SK-N-MC (cell line): ENCODE results near the gene DUSP22.

ENCODE experiments used
- DNase-seq: peaks from one replicate; pipeline ENCODE4 v3.0.0-alpha.2; 2011; ENCODE audit warnings: low read depth, low spot score
- H3K27ac ChIP-seq: fragments of 200-600 bp; sonication (generic); 2 replicates; pipeline ENCODE4 v1.5.1; 2016; ENCODE audit warnings: mixed run types
- H3K36me3 ChIP-seq: fragments of 200-600 bp; sonication (generic); 2 replicates; pipeline ENCODE4 v1.6.1; 2017; ENCODE audit warnings: antibody characterized with exemption, low read length, mixed read lengths; ENCODE audit not compliant: insufficient read depth
- H3K4me3 ChIP-seq: fragments of 200-600 bp; sonication (generic); 2 replicates; pipeline ENCODE4 v1.5.1; 2016
- H3K9ac ChIP-seq: fragments of 200-600 bp; sonication (generic); 2 replicates; pipeline ENCODE4 v1.8.0; 2017; ENCODE audit warnings: mixed run types, mixed read lengths; ENCODE audit not compliant: insufficient read length
- H3K9me3 ChIP-seq: fragments of 200-600 bp; sonication (generic); 2 replicates; pipeline ENCODE4 v1.6.1; 2017; ENCODE audit warnings: low read depth, mild to moderate bottlenecking, antibody characterized with exemption, low read length, moderate library complexity, mixed read lengths
- EZH2 ChIP-seq: fragments of 200-600 bp; sonication (generic); IDR thresholded peaks from one replicate; pipeline ENCODE4 v1.6.1; 2017; ENCODE audit warnings: antibody characterized with exemption
- FOXP2 ChIP-seq: optimal IDR thresholded peaks from 2 replicates; pipeline ENCODE3; 2011; ENCODE audit warnings: mild to moderate bottlenecking, moderate library complexity; ENCODE audit not compliant: insufficient read depth; ENCODE audit errors: extremely low read length, control extremely low read depth
- POLR2AphosphoS5 ChIP-seq: IDR thresholded peaks from 2 replicates; pipeline ENCODE4 v1.6.1; 2012; ENCODE audit warnings: mild to moderate bottlenecking, low read depth, low read length, borderline replicate concordance

The DUSP22 gene

DNA sequence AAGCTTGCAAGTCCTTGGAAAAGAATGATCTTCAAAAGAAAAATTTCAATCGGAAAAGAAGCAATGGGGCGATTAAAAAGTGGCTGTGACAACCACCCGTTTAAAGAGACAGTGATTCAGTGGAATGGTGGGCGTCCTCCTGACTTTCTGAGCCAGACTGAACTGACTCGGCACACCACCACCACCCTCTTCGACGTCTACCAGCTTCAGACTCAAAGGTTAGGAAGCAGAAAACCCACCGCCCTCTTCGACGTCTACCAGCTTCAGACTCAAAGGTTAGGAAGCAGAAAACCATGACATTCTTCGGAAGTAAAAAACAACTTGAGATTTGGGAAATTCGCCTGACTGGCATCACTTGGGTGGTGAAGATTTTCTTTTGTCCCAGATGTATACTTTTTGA lies 71.0 kb downstream of the DUSP22 start:
- no peak overlapping the region for H3K4me3 ChIP-seq
- TF ChIP-seq EZH2 (no peak), FOXP2 (no peak), POLR2AphosphoS5 (no peak)
- no peak for DNase-seq
- no peaks in the 10 kb centered on the region for H3K36me3 ChIP-seq
- H3K9ac ChIP-seq = no peak overlapping the region
- H3K9me3 ChIP-seq = no peaks in the 10 kb centered on the region
- no peak overlapping the region for H3K27ac ChIP-seq

DNA sequence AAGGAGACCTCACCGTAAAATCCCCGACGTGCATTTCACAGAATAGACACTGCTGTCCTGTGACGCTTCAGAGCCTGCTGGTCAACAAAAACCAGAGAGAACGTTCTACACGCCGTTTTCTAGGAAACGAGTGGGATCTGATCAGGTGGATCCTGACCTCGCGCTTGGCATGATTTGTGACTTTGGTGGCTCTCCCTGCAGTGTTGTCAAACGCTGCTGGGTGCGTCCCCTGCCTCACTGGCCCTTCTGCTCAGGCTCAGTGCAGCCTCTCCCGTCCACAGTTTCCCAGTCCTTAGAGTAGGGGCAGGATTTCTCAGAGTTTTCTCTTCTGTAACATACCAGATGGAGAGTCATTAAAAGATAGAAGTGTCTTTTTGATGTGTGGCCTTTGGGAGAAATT lies 71.6 kb downstream of the DUSP22 start:
- no peak overlapping the region for H3K4me3 ChIP-seq
- no peak for DNase-seq
- no peak overlapping the region for H3K27ac ChIP-seq
- no peak overlapping the region for H3K9ac ChIP-seq
- no peaks in the 10 kb centered on the region for H3K36me3 ChIP-seq
- H3K9me3 ChIP-seq = no peaks in the 10 kb centered on the region
- TF ChIP-seq POLR2AphosphoS5 = no peak
- no peak for TF ChIP-seq EZH2
- TF ChIP-seq FOXP2 = no peak

DNA sequence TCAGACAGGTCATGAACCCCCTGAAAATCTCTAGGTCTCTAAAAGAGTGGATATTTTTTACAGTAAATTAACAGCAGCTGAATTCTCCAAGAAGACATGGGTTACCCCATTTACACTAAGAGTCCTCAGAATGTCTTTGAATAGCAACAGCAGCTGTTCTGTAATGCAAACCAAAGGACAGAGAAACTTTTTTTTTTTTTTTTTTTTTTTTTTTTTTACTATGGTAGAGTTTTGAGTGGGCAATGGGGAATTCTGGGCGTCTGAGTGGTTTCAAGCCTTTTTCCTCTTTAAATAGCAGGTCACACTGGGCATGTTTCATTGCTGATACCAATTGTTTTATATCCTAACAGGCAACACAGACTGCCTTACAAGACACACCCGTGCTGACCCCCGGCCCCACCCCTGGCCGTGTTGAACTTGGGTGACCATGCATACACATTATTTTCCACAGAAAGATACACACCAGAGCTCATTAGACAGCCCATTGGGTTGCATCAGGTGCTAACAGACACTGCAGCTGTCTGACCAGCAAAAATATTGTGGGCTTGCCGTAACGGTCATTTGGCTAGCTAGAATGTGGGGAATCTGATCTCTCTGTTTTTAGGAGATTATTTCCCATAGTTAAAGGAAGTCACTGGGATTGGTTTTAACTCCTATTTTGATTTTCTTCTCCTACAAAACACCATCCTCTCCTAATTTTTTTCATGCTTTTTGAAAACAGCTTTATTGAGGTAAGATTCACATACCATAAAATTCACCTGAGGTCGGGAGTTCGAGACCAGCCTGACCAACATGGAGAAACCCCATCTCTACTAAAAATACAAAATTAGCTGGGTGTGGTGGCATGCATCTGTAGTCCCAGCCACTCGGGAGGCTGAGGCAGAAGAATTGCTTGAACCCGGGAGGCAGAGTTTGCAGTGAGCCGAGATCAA lies 72.6 kb downstream of the DUSP22 start:
- H3K9ac ChIP-seq = no peak overlapping the region
- H3K36me3 ChIP-seq = no peaks in the 10 kb centered on the region
- no peak overlapping the region for H3K27ac ChIP-seq
- H3K4me3 ChIP-seq = no peak overlapping the region
- no peaks in the 10 kb centered on the region for H3K9me3 ChIP-seq
- DNase-seq = no peak
- TF ChIP-seq POLR2AphosphoS5 = no peak
- TF ChIP-seq EZH2 = no peak
- no peak for TF ChIP-seq FOXP2

DNA sequence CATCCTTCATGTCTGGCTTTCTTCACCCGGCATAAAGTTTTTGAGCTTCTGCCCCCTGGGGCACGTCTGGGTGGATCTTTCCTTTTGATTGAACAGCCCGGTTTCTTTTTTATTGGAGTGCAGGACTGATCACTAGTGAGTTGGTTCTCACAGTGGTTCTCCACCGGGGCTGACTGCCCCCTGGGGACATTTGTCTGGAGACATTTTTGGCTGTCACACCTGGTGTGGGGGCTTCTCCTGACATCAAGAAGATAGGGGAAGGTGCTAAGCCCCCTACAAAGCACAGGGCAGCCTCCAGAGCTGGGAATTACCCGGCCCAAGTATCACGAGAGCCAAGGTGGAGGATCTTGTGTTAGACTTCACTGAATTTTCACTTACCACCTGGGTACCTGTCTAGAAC lies 73.5 kb downstream of the DUSP22 start:
- Histone ChIP-seq H3K9me3 (no peaks in the 10 kb centered on the region), H3K4me3 (no peak overlapping the region), H3K9ac (no peak overlapping the region), H3K36me3 (no peaks in the 10 kb centered on the region), H3K27ac (no peak overlapping the region)
- DNase-seq = no peak
- TF ChIP-seq POLR2AphosphoS5 = no peak
- TF ChIP-seq EZH2 = no peak

DNA sequence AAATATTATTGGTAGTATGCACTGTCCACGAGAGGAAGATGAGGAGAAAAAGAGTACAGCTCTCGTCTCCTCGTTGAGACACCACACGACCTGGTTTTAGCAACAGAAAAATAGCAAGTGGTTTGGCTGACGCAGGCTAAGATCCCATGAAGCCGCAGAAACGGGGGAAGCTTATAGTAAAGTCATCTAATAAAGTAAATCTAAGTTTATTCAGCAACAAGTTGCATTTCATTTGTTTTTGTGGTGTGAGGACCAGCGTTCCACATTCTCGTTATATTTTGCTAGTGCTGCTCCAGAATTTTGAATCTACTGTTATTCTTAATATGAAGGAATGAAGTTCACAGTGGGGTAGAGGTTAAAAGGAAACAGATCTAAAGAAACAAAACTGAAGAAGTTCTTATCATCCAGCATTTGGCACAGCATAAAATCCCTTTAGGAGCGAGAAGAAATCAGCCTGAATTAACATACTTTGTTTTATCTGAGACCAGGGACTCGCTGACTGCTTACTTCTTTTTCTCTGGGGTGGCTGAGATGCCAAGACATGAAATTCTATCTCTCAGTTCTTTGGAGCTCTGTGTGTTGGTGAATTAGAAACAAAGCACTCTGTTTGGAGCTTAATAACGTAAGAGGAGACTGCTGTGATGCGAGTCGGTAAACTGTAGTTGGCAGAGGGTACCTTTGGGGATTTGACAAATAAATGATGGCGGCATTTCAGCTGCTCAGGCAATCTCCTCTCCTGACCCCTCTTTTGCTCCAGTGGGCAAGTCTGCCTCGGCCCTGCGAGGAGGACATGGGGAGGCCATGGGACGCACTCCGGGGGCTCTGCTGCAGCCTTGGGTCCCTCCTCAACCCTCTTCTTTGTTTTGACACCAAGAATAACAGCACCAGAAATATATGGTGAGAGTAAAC lies 74.4 kb downstream of the DUSP22 start:
- Histone ChIP-seq H3K4me3 (no peak overlapping the region), H3K9ac (no peak overlapping the region), H3K9me3 (no peaks in the 10 kb centered on the region), H3K27ac (no peak overlapping the region), H3K36me3 (no peaks in the 10 kb centered on the region)
- DNase-seq = no peak
- TF ChIP-seq POLR2AphosphoS5 (no peak), FOXP2 (no peak), EZH2 (no peak)

DNA sequence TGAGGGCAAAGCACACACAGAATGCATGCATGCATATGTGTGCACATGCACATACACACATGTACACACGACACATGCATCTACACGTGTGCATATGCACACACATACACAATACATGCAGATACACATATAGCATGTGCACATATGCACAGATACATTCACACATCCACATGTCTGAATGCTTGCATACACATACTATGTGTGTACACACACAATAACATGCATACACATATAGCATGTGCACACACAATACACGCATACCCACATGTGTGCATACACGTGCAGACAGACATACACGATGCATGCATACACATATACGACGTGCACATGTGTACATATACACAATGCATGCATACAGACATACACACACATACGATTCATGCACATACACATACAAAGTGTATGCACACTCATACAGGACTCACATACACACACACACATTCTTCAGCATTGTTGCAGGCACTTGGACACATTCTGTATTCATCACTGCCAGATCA lies 75.1 kb downstream of the DUSP22 start:
- H3K9me3 ChIP-seq = no peaks in the 10 kb centered on the region

DNA sequence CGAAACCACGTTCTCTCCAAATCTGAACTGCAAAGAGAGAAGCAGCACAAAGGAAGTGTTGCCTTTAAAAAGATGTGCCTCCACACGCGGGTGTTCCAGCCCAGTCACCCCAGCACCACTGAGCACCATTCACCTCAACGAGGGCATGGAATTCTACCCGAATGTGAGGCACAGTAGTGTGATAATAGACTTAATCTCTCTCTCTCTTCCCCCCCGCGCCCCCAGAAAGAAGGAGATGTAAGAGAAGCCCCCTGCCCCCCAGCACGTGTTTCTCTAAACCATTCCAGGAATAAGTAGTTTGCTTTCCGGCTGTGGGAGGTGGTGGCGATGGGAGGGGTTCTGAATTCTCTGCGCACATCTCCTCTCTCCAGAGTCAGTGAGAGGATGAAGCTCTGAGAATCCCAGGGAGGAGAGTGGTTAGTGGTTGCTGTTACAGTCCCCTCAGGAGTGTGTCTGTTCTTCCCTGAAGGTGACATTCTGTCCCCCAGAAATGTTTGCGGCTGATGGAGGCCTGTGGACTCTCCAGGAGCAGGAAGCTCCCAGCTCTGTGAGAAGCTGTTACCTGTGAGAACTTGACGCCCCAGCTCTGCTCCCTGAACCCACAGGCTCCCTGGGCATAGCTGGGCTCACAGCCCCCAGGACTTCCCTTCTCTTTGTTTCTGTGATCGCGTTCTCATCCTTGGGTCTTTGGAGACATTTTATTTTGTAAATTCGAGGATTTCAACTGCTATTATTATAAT lies 75.8 kb downstream of the DUSP22 start:
- Histone ChIP-seq H3K9me3 (no peaks in the 10 kb centered on the region), H3K36me3 (no peaks in the 10 kb centered on the region), H3K4me3 (no peak overlapping the region), H3K9ac (no peak overlapping the region), H3K27ac (no peak overlapping the region)
- TF ChIP-seq EZH2 (no peak), FOXP2 (no peak), POLR2AphosphoS5 (no peak)
- DNase-seq = no peak

More for the DNA sequence above, 75.1 kb downstream of the DUSP22 start:
- H3K9ac ChIP-seq = no peak overlapping the region
- H3K4me3 ChIP-seq = no peak overlapping the region
- no peak for DNase-seq
- no peak overlapping the region for H3K27ac ChIP-seq
- TF ChIP-seq FOXP2 = no peak
- TF ChIP-seq POLR2AphosphoS5 = no peak
- TF ChIP-seq EZH2 = no peak
- H3K36me3 ChIP-seq = no peaks in the 10 kb centered on the region
